Activated gamma-delta T cell (primary cell): ENCODE results near the gene GABRR2.

Experiments
- DNase-seq: peaks from one replicate; lab custom pipeline; 2025; lab: John Stamatoyannopoulos, UW
- total RNA-seq, 2 donors: gene quantifications; one replicate each; lab custom pipeline; 2026; lab: John Stamatoyannopoulos, UW

GABRR2 gene
- total RNA-seq = 2.8 to 7.3 reads per million in 2 donors

GRCh38 chr6:89315249-89315885 is at the start of gene GABRR2:
Gene GABRR2, minus strand, starts transcription at chr6:89315299. Its CDS starts 134 bp downstream, at chr6:89315165.
- DNase-seq = no peak

- no peak for DNase-seq
These were observed 49.5 kb upstream of the GABRR2 start for GRCh38 chr6:89364586-89364985.

- no peak for DNase-seq
These were observed 46.1 kb upstream of the GABRR2 start for GRCh38 chr6:89361171-89361570.

- no peak for DNase-seq
These were observed 45.4 kb upstream of the GABRR2 start for GRCh38 chr6:89360415-89360999.

- no peak for DNase-seq
These were observed 44.5 kb upstream of the GABRR2 start for GRCh38 chr6:89359561-89359960.

- no peak for DNase-seq
These were observed 42.3 kb upstream of the GABRR2 start for GRCh38 chr6:89357390-89357789.

GRCh38 chr6:89356642-89357170 is 41.6 kb upstream of the GABRR2 start:
- DNase-seq = no peak

GRCh38 chr6:89355511-89356194 is 40.6 kb upstream of the GABRR2 start:
- DNase-seq = no peak

GRCh38 chr6:89353702-89354392 is 38.7 kb upstream of the GABRR2 start:
- no peak for DNase-seq

GRCh38 chr6:89353118-89353556 is 38.0 kb upstream of the GABRR2 start:
- DNase-seq = peak; percentile 14

- DNase-seq = peak; percentile 71
These were observed 37.4 kb upstream of the GABRR2 start, which contains the start of gene UBE2J1 for GRCh38 chr6:89352278-89353117. Gene UBE2J1, minus strand, starts transcription at chr6:89352722. Its CDS starts 153 bp downstream, at chr6:89352569.

- DNase-seq = no peak
These were observed 36.7 kb upstream of the GABRR2 start for GRCh38 chr6:89351671-89352277.

GRCh38 chr6:89350281-89350966 is 35.3 kb upstream of the GABRR2 start:
- DNase-seq = no peak

- DNase-seq = no peak
These were observed 33.3 kb upstream of the GABRR2 start for GRCh38 chr6:89348372-89348771.

- DNase-seq = no peak
These were observed 32.7 kb upstream of the GABRR2 start for GRCh38 chr6:89347825-89348224.

- DNase-seq = no peak
These were observed 31.3 kb upstream of the GABRR2 start for GRCh38 chr6:89346433-89346832.

GRCh38 chr6:89339565-89339964 is 24.5 kb upstream of the GABRR2 start:
- DNase-seq = no peak

- no peak for DNase-seq
These were observed 20.1 kb upstream of the GABRR2 start for GRCh38 chr6:89335164-89335563.

GRCh38 chr6:89330910-89331309 is 15.8 kb upstream of the GABRR2 start:
- no peak for DNase-seq

- DNase-seq = no peak
These were observed 13.9 kb upstream of the GABRR2 start for GRCh38 chr6:89328976-89329375.
